Panc1 (cell line): Measurements from ENCODE around the gene POFUT2. TPM values are rescaled to one million over a fixed set of nuclear protein-coding genes. Genes with fewer than 3 reads are reported as not detected.
A peak's percentile ranks its signal among the peaks of the same experiment; 100 is the strongest.

ENCODE experiments used
- ATAC-seq: fragments of 200-7000 bp; cut with Tn5 transposase; 2 replicates; pipeline ENCODE4 v1.9.1; 2020; ENCODE audit warnings: mild to moderate bottlenecking, moderate library complexity
- BruUV-seq: library from RNA; stranded (reverse); fragments of 400-500 nt; replicated peaks from 2 replicates; lab custom pipeline; 2021; lab: Mats Ljungman, UMichigan
- CTCF ChIA-PET: fragments of 300-600 bp; sonication (Branson Sonifier 250); formaldehyde crosslinking; loops from one replicate; lab custom pipeline; 2022; ENCODE audit warnings: antibody characterized with exemption; lab: Charles Lee
- POLR2A ChIA-PET: fragments of 300-600 bp; sonication (Branson Sonifier 250); formaldehyde crosslinking; loops from one replicate; lab custom pipeline; 2022; ENCODE audit warnings: antibody characterized with exemption; lab: Charles Lee
- DNase-seq: peaks from one replicate; pipeline ENCODE4 v3.0.0-alpha.2; 2010; ENCODE audit warnings: low read depth, low spot score
- H3K27ac ChIP-seq: 2 replicates; pipeline ENCODE4 v1.5.1; 2011; ENCODE audit warnings: mild to moderate bottlenecking, low read length, inconsistent platforms
- H3K27me3 ChIP-seq: fragments of 200-500 bp; sonication (Bioruptor generic); 2 replicates; pipeline ENCODE4 v1.6.0; 2014; ENCODE audit warnings: low read length, inconsistent platforms; ENCODE audit not compliant: control insufficient read depth, insufficient read depth
- H3K36me3 ChIP-seq: fragments of 200-500 bp; sonication (Bioruptor generic); 2 replicates; pipeline ENCODE4 v1.5.1; 2014; ENCODE audit warnings: inconsistent platforms, mild to moderate bottlenecking, low read length, moderate library complexity; ENCODE audit not compliant: control insufficient read depth, insufficient read depth
- H3K4me1 ChIP-seq: 2 replicates; pipeline ENCODE4 v1.5.1; 2011; ENCODE audit warnings: inconsistent platforms, mild to moderate bottlenecking, low read length, moderate library complexity; ENCODE audit not compliant: control insufficient read depth, insufficient read depth
- H3K4me3 ChIP-seq, 2 experiments: 2 replicates each; pipeline ENCODE4 v1.5.1; 2011 to 2012; ENCODE audit warnings: low read depth in 2 of 2, low read length in 2 of 2, mild to moderate bottlenecking in 2 of 2, inconsistent platforms in 1 of 2, moderate library complexity in 1 of 2
- H3K9me3 ChIP-seq: fragments of 200-500 bp; sonication (Bioruptor generic); 2 replicates; pipeline ENCODE4 v1.5.1; 2014; ENCODE audit warnings: low read depth, mild to moderate bottlenecking, inconsistent platforms, low read length, moderate library complexity; ENCODE audit not compliant: control insufficient read depth, insufficient read depth
- POLR2AphosphoS5 ChIP-seq: IDR thresholded peaks from 2 replicates; pipeline ENCODE4 v1.6.1; 2012; ENCODE audit warnings: mild to moderate bottlenecking, low read depth, low read length, moderate library complexity
- REST ChIP-seq, 2 experiments: IDR thresholded peaks; 2 replicates each; pipeline ENCODE4 v1.6.1; 2011 to 2012; ENCODE audit warnings: low read depth in 2 of 2, control low read depth in 1 of 2, low read length in 1 of 2, mild to moderate bottlenecking in 1 of 2, moderate library complexity in 1 of 2; ENCODE audit not compliant: insufficient read depth in 1 of 2
- SIN3A ChIP-seq: IDR thresholded peaks from 2 replicates; pipeline ENCODE4 v1.6.1; 2012; ENCODE audit warnings: low read depth, mild to moderate bottlenecking, low read length, moderate library complexity, borderline replicate concordance; ENCODE audit not compliant: insufficient read depth
- TCF7L2 ChIP-seq: IDR thresholded peaks from 2 replicates; pipeline ENCODE4 v1.6.1; 2011; ENCODE audit warnings: mild to moderate bottlenecking, low read depth, low read length, inconsistent platforms
- in situ Hi-C: cut with HindIII; loops from 2 replicates; pipeline ENCODE4 v1.10.0; 2016; ENCODE audit warnings: low sequenced_read_pairs, low pct_unique_long_range_greater_than_20kb
- intact Hi-C: fragments of 100-400 bp; cut with micrococcal nuclease; formaldehyde crosslinking; loops from one replicate; pipeline ENCODE4 v1.10.0; 2022; ENCODE audit not compliant: unreplicated experiment
- total RNA-seq: library from RNA; stranded (reverse); gene quantifications from one replicate; pipeline ENCODE4 v1.2.1, GENCODE V29; 2021; ENCODE audit not compliant: unreplicated experiment
- TF ChIP-seq, protein P1 (sequence below): fragments of 450-650 bp; IDR thresholded peaks from 2 replicates; pipeline ENCODE4 v1.5.1; 2017; ENCODE audit warnings: mild to moderate bottlenecking

The POFUT2 gene
- total RNA-seq, 1 experiment from 2014 or later = 59.6 TPM

- ATAC-seq = peak; percentile 3; the same call in 1 of the 2 replicates
These were observed 12.4 kb upstream of the POFUT2 start for GRCh38 chr21:45299864-45300785.

More at GRCh38 chr21:45299864-45300785, 12.4 kb upstream of the POFUT2 start:
- Histone ChIP-seq H3K27me3 (no peaks in the 10 kb centered on the region), H3K9me3 (no peaks in the 10 kb centered on the region; the same call in 1 of the 2 replicates), H3K4me3 (no peak overlapping the region), H3K27ac (peak overlapping the region; percentile 82), H3K4me1 (peaks cover 39% of the 10 kb centered on the region), H3K36me3 (no peaks in the 10 kb centered on the region)
- TF ChIP-seq SIN3A = no peak
- no peak for TF ChIP-seq REST (IDR thresholded peaks at IDR 0.05; ENCODE audit: insufficient read depth in 1 of 2, low read depth in 2 of 2, low read length in 1 of 2)
- TF ChIP-seq TCF7L2 = no peak
- no peak for TF ChIP-seq POLR2AphosphoS5
- TF ChIP-seq, protein P1, sequence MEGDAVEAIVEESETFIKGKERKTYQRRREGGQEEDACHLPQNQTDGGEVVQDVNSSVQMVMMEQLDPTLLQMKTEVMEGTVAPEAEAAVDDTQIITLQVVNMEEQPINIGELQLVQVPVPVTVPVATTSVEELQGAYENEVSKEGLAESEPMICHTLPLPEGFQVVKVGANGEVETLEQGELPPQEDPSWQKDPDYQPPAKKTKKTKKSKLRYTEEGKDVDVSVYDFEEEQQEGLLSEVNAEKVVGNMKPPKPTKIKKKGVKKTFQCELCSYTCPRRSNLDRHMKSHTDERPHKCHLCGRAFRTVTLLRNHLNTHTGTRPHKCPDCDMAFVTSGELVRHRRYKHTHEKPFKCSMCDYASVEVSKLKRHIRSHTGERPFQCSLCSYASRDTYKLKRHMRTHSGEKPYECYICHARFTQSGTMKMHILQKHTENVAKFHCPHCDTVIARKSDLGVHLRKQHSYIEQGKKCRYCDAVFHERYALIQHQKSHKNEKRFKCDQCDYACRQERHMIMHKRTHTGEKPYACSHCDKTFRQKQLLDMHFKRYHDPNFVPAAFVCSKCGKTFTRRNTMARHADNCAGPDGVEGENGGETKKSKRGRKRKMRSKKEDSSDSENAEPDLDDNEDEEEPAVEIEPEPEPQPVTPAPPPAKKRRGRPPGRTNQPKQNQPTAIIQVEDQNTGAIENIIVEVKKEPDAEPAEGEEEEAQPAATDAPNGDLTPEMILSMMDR = no peak
- intact Hi-C loops = no loop called here
- POLR2A ChIA-PET = no interaction called here
- CTCF ChIA-PET = no interaction called here
- DNase-seq = no peak
- BruUV-seq = no TSS peak
- in situ Hi-C loops = no loop called here
